ENCODE measurements around the gene NEURL1.
"Not testable (repeated sequence)": the region's sequence is repeated elsewhere in the genome, so short reads cannot be mapped to it uniquely, and the experiment has no call there.

Gene NEURL1

DNA sequence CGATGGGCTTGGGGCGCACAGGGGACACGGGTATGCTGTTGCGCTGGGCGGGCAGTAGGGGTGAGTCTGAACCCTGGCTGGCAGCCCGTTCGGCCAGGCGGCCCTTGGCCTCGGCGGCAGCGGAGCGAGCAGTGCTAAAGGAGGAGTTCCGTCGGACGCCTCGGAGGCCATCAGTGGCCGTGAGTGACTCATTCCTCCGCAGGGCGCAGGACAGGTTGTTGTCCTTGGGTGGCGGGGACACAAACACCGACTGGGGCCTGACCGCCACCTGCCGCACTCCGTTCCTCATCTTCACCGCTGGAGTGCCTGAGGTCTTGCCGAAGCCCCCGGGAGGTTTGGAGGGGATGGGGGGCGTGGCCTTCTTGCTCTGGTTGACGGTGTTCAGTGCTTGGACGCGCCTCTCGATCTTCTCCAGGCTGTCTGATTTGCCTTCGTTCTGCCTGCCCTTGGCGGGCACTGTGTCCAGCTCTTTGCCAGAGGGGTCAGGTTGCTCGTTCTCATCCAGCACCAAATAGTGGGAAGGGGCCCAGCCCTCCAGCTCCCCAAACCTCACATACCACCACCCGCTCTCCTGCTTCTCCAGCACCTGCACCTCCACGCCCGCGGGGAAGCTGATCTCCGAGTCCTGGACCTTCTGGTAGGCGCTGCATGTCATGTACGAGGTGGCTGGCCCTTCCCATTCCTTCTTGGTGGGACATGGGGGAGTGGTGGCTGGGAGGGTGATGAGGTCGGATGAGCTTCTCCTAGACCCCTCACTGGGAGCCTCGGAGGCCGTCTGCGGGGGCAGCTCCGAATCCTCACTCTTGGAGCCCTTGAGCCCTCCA lies 108.7 kb downstream of the NEURL1 start:
- Histone ChIP-seq H3K36me3 (ENCODE audit: control insufficient read depth in 2 of 2, insufficient read depth in 2 of 2, low read length in 2 of 2) (peaks cover 40 to 44% of the 10 kb centered on the region in 2 donors), H3K27me3 (ENCODE audit: control insufficient read depth in 2 of 2, insufficient read depth in 2 of 2, low read length in 2 of 2) (no peaks in the 10 kb centered on the region), H3K9ac (ENCODE audit: low read depth in 1 of 2, low read length in 2 of 2) (no peak overlapping the region), H3K4me1 (ENCODE audit: control insufficient read depth in 2 of 2, insufficient read depth in 2 of 2, low read length in 2 of 2) (peaks cover 5 to 9% of the 10 kb centered on the region in 2 donors), H3K4me3 (ENCODE audit: low read length in 2 of 2) (no peak overlapping the region), H3K27ac (ENCODE audit: low read depth in 2 of 2, low read length in 2 of 2) (no peak overlapping the region), H3K9me3 (ENCODE audit: control insufficient read depth in 2 of 2, low read length in 2 of 2) (no peaks in the 10 kb centered on the region)

DNA sequence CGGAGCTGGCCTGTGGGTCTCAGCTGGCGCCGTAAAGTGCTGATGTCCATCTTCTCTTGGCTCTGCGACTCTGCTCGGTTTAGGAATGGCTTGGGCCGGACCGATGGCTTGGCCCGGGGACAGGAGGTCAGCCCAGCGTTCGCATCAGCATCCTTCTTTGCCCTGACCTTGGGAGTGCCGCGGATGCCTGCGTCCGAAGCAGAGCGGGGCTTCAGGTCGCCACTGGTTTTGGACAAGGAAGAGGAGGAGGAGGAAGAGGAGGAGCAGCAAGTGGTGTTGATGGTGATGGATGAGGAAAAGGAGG lies 109.3 kb downstream of the NEURL1 start:
- H3K9me3 ChIP-seq (ENCODE audit: control insufficient read depth in 2 of 2, low read length in 2 of 2) = no peaks in the 10 kb centered on the region
- no peaks in the 10 kb centered on the region for H3K27me3 ChIP-seq (ENCODE audit: control insufficient read depth in 2 of 2, insufficient read depth in 2 of 2, low read length in 2 of 2)
- no peak overlapping the region for H3K27ac ChIP-seq (ENCODE audit: low read depth in 2 of 2, low read length in 2 of 2)
- no peak overlapping the region for H3K9ac ChIP-seq (ENCODE audit: low read depth in 1 of 2, low read length in 2 of 2)
- peaks cover 5 to 9% of the 10 kb centered on the region in 2 donors for H3K4me1 ChIP-seq (ENCODE audit: control insufficient read depth in 2 of 2, insufficient read depth in 2 of 2, low read length in 2 of 2)
- no peak overlapping the region for H3K4me3 ChIP-seq (ENCODE audit: low read length in 2 of 2)
- peaks cover 40 to 44% of the 10 kb centered on the region in 2 donors for H3K36me3 ChIP-seq (ENCODE audit: control insufficient read depth in 2 of 2, insufficient read depth in 2 of 2, low read length in 2 of 2)

- H3K9me3 ChIP-seq (ENCODE audit: control insufficient read depth in 2 of 2, low read length in 2 of 2) = no peaks in the 10 kb centered on the region
- H3K27me3 ChIP-seq (ENCODE audit: control insufficient read depth in 2 of 2, insufficient read depth in 2 of 2, low read length in 2 of 2) = no peaks in the 10 kb centered on the region
- H3K4me1 ChIP-seq (ENCODE audit: control insufficient read depth in 2 of 2, insufficient read depth in 2 of 2, low read length in 2 of 2) = peaks cover 5 to 9% of the 10 kb centered on the region in 2 donors
- no peak overlapping the region for H3K4me3 ChIP-seq (ENCODE audit: low read length in 2 of 2)
- H3K27ac ChIP-seq (ENCODE audit: low read depth in 2 of 2, low read length in 2 of 2) = no peak overlapping the region
- H3K9ac ChIP-seq (ENCODE audit: low read depth in 1 of 2, low read length in 2 of 2) = no peak overlapping the region
- H3K36me3 ChIP-seq (ENCODE audit: control insufficient read depth in 2 of 2, insufficient read depth in 2 of 2, low read length in 2 of 2) = peaks cover 40 to 44% of the 10 kb centered on the region in 2 donors
Measured at GRCh38 chr10:103603382-103603781, 109.9 kb downstream of the NEURL1 start.

DNA sequence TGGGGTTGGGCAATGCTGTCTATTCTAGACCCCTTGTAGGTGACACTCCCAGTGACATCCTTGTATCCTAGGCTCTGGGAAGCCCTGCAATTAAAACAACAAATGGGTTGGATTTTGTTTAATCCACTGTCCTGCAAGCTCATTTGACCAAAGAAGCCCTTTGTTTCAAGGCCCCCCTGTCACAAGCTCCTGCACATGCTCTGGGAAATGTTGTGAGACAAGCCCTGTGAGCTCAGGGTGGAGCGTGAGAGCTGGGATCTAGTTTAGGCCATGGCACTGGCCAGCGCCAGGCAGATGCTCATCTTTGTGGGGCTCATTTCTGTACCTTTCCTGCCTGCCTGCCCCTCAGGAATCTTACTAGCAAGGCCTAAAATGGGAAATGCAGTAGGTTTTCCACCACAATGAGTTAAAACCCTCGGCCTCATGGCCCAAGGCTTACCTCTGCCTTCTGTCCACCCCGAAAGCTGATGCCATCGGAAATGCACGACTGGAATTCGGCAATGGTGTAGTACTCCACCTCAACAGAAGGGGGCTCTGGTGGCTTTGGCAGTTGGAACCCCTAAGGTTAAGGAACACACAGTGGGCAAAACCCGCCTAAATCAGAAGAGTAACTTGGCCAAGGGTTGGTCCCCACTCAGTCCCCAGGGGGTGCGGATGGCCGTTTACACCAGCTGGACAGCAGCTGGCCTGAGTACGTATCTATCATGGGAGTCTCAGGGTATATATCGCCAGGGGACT lies 112.0 kb downstream of the NEURL1 start:
- peaks cover 56 to 58% of the 10 kb centered on the region in 2 donors for H3K36me3 ChIP-seq (ENCODE audit: control insufficient read depth in 2 of 2, insufficient read depth in 2 of 2, low read length in 2 of 2)

GRCh38 chr10:103606097-103606438 lies 112.6 kb downstream of the NEURL1 start:
- not testable (repeated sequence) for H3K9ac ChIP-seq (ENCODE audit: low read depth in 1 of 2, low read length in 2 of 2); H3K4me3 ChIP-seq (ENCODE audit: low read length in 2 of 2); H3K4me1 ChIP-seq (ENCODE audit: control insufficient read depth in 2 of 2, insufficient read depth in 2 of 2, low read length in 2 of 2); H3K27ac ChIP-seq (ENCODE audit: low read depth in 2 of 2, low read length in 2 of 2); H3K27me3 ChIP-seq (ENCODE audit: control insufficient read depth in 2 of 2, insufficient read depth in 2 of 2, low read length in 2 of 2); H3K9me3 ChIP-seq (ENCODE audit: control insufficient read depth in 2 of 2, low read length in 2 of 2)
- H3K36me3 ChIP-seq (ENCODE audit: control insufficient read depth in 2 of 2, insufficient read depth in 2 of 2, low read length in 2 of 2) = peaks cover 61 to 62% of the 10 kb centered on the region in 2 donors

More for the DNA sequence above, 112.0 kb downstream of the NEURL1 start:
- H3K27me3 ChIP-seq (ENCODE audit: control insufficient read depth in 2 of 2, insufficient read depth in 2 of 2, low read length in 2 of 2) = no peaks in the 10 kb centered on the region
- no peak overlapping the region for H3K9ac ChIP-seq (ENCODE audit: low read depth in 1 of 2, low read length in 2 of 2)
- H3K4me3 ChIP-seq (ENCODE audit: low read length in 2 of 2) = no peak overlapping the region
- H3K9me3 ChIP-seq (ENCODE audit: control insufficient read depth in 2 of 2, low read length in 2 of 2) = no peaks in the 10 kb centered on the region
- H3K4me1 ChIP-seq (ENCODE audit: control insufficient read depth in 2 of 2, insufficient read depth in 2 of 2, low read length in 2 of 2) = peaks cover 0 to 2% of the 10 kb centered on the region in 2 donors
- no peak overlapping the region for H3K27ac ChIP-seq (ENCODE audit: low read depth in 2 of 2, low read length in 2 of 2)

DNA sequence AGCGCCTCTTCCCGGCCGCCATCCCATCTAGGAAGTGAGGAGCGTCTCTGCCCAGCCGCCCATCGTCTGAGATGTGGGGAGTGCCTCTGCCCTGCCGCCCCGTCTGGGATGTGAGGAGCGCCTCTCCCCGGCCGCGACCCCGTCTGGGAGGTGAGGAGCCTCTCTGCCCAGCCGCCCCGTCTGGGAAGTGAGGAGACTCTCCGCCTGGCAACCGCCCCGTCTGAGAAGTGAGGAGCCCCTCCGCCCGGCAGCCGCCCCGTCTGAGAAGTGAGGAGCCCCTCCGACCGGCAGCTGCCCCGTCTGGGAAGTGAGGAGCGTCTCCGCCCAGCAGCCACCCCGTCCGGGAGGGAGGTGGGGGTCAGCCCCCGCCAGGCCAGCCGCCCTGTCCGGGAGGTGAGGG lies 113.5 kb downstream of the NEURL1 start:
- H3K4me1 ChIP-seq (ENCODE audit: control insufficient read depth in 2 of 2, insufficient read depth in 2 of 2, low read length in 2 of 2); H3K27me3 ChIP-seq (ENCODE audit: control insufficient read depth in 2 of 2, insufficient read depth in 2 of 2, low read length in 2 of 2); H3K4me3 ChIP-seq (ENCODE audit: low read length in 2 of 2); H3K9ac ChIP-seq (ENCODE audit: low read depth in 1 of 2, low read length in 2 of 2); H3K27ac ChIP-seq (ENCODE audit: low read depth in 2 of 2, low read length in 2 of 2); H3K9me3 ChIP-seq (ENCODE audit: control insufficient read depth in 2 of 2, low read length in 2 of 2): not testable (repeated sequence)
- H3K36me3 ChIP-seq (ENCODE audit: control insufficient read depth in 2 of 2, insufficient read depth in 2 of 2, low read length in 2 of 2) = peaks cover 59 to 60% of the 10 kb centered on the region in 2 donors

DNA sequence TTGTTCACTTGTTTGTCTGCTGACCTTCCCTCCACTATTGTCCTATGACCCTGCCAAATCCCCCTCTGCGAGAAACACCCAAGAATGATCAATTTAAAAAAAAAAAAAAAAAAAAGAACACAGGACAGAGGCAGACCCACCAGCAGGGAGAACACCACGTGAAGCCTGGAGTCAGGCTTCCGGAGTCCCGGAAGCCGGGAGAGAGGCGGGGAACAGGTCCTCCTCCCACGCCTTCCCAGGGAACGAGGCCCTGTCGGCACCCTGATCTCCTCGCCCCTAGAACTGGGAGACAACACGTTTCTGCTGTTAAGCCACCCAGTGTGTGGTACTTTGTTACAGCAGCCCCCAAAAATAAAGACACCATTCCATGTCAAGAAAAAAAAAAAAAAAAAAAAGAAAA lies 114.6 kb downstream of the NEURL1 start:
- H3K4me1 ChIP-seq (ENCODE audit: control insufficient read depth in 2 of 2, insufficient read depth in 2 of 2, low read length in 2 of 2); H3K27ac ChIP-seq (ENCODE audit: low read depth in 2 of 2, low read length in 2 of 2); H3K9ac ChIP-seq (ENCODE audit: low read depth in 1 of 2, low read length in 2 of 2); H3K9me3 ChIP-seq (ENCODE audit: control insufficient read depth in 2 of 2, low read length in 2 of 2); H3K27me3 ChIP-seq (ENCODE audit: control insufficient read depth in 2 of 2, insufficient read depth in 2 of 2, low read length in 2 of 2); H3K4me3 ChIP-seq (ENCODE audit: low read length in 2 of 2): not testable (repeated sequence)
- peaks cover 59% of the 10 kb centered on the region in 2 donors for H3K36me3 ChIP-seq (ENCODE audit: control insufficient read depth in 2 of 2, insufficient read depth in 2 of 2, low read length in 2 of 2)

DNA sequence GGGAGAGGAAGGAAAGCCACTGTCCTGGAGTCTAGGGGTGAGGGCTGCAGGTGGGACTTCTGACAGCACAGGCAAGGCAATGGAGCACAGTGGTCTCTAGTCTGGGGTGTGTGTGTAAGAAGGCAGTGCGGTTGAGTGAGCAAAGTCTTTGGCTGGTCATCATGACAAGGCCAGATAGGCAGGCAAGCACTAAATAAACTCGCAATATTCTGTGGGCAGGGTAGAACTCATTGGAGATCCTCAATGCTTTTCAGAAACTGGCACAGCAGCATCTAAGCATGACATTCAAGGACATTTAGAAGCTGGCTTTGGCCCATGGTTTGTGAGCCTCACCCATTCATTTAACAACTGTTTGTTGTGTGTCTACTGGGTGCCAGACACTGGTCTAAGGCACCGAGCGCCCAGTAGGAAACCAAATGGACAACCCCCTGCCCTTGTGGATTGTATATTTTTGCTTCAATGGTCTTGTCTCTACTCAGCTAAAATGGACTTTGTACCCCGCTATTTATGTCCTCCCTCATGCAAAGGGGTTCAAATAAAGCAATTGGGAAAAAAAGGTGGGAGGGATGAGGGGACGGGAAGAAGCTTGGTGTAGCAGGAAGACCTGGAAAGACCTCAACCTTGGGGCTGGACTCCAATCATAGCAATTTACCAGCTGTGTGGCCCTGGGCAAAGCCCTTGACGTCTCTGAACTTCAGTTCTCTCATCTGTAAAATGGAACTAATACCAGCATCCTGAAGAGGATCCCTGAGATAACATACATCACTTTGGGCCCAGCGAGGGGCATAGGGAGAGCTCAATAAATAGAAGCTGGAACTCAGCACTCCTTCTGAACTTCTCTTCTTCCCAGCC lies 116.0 kb downstream of the NEURL1 start:
- H3K27ac ChIP-seq (ENCODE audit: low read depth in 2 of 2, low read length in 2 of 2) = no peak overlapping the region

DNA sequence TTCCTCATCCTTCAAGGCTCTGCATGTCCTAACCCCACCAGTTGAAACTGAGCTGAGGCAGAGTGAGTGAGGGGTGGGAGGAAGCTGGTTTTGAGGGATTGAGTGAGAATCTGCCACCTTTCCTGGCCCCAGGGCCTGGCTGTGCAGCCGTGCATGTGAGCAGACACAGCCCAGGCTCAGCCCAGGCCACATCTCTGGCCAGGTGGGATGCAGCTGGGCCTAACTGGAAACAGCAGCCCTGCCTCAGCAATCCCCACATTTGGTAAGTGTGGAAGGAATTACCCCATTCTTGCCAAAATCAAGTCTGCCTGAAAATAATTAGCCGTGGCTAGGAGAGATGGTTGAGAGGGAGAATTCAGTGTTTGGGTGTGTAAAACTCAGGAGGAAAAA lies 116.6 kb downstream of the NEURL1 start:
- Histone ChIP-seq H3K4me3 (ENCODE audit: low read length in 2 of 2) (no peak overlapping the region), H3K4me1 (ENCODE audit: control insufficient read depth in 2 of 2, insufficient read depth in 2 of 2, low read length in 2 of 2) (peaks cover 3 to 4% of the 10 kb centered on the region in 2 donors), H3K36me3 (ENCODE audit: control insufficient read depth in 2 of 2, insufficient read depth in 2 of 2, low read length in 2 of 2) (peaks cover 49 to 59% of the 10 kb centered on the region in 2 donors), H3K9ac (ENCODE audit: low read depth in 1 of 2, low read length in 2 of 2) (no peak overlapping the region), H3K27me3 (ENCODE audit: control insufficient read depth in 2 of 2, insufficient read depth in 2 of 2, low read length in 2 of 2) (no peaks in the 10 kb centered on the region), H3K9me3 (ENCODE audit: control insufficient read depth in 2 of 2, low read length in 2 of 2) (no peaks in the 10 kb centered on the region), H3K27ac (ENCODE audit: low read depth in 2 of 2, low read length in 2 of 2) (no peak overlapping the region)

More for the DNA sequence above, 116.0 kb downstream of the NEURL1 start:
- H3K27me3 ChIP-seq (ENCODE audit: control insufficient read depth in 2 of 2, insufficient read depth in 2 of 2, low read length in 2 of 2) = no peaks in the 10 kb centered on the region
- no peaks in the 10 kb centered on the region for H3K9me3 ChIP-seq (ENCODE audit: control insufficient read depth in 2 of 2, low read length in 2 of 2)
- no peak overlapping the region for H3K4me3 ChIP-seq (ENCODE audit: low read length in 2 of 2)
- H3K36me3 ChIP-seq (ENCODE audit: control insufficient read depth in 2 of 2, insufficient read depth in 2 of 2, low read length in 2 of 2) = peaks cover 51 to 61% of the 10 kb centered on the region in 2 donors
- no peak overlapping the region for H3K9ac ChIP-seq (ENCODE audit: low read depth in 1 of 2, low read length in 2 of 2)
- H3K4me1 ChIP-seq (ENCODE audit: control insufficient read depth in 2 of 2, insufficient read depth in 2 of 2, low read length in 2 of 2) = peaks cover 0 to 4% of the 10 kb centered on the region in 2 donors

All from mucosa of rectum (tissue), 2 donors.